BLaER1 treated with 17β-estradiol and CSF1 and Interleukin-3, amounts not matched to agents 10 nM and 100 nM (cell line): ENCODE results near the gene NPTN.

Source experiments
- H3K27ac ChIP-seq, 11 experiments: shearing (Covaris generic); formaldehyde crosslinking; 2 replicates each; pipeline ENCODE4 v1.8.1; 2022
- H3K27me3 ChIP-seq, 11 experiments: shearing (Covaris generic); formaldehyde crosslinking; 2 replicates each; pipeline ENCODE4 v1.8.1; 2022
- H3K36me3 ChIP-seq, 11 experiments: shearing (Covaris generic); formaldehyde crosslinking; 2 replicates each; pipeline ENCODE4 v1.8.1; 2022
- H3K4me1 ChIP-seq, 10 experiments: shearing (Covaris generic); formaldehyde crosslinking; 2 replicates each; pipeline ENCODE4 v1.8.1; 2022
- H3K4me2 ChIP-seq, 11 experiments: shearing (Covaris generic); formaldehyde crosslinking; 2 replicates each; pipeline ENCODE4 v1.8.1; 2022
- H3K4me3 ChIP-seq, 10 experiments: shearing (Covaris generic); formaldehyde crosslinking; 2 replicates each; pipeline ENCODE4 v1.8.1; 2022
- H3K9ac ChIP-seq, 11 experiments: shearing (Covaris generic); formaldehyde crosslinking; 2 replicates each; pipeline ENCODE4 v1.8.1; 2022
- H3K9me3 ChIP-seq, 11 experiments: shearing (Covaris generic); formaldehyde crosslinking; replicated peaks in 1 of 11; 2 replicates each; pipeline ENCODE4 v1.8.1; 2022
- H4K20me1 ChIP-seq, 11 experiments: shearing (Covaris generic); formaldehyde crosslinking; 2 replicates each; pipeline ENCODE4 v1.8.1; 2022
- Cebpa-rat ChIP-seq, 11 experiments: shearing (Covaris generic); IDR thresholded peaks; 2 replicates each; pipeline ENCODE4 v1.8.1; 2022

The NPTN gene

GRCh38 chr15:73633111-73633990 is at the start of gene NPTN:
NPTN (minus strand) TSS chr15:73633389; CDS start chr15:73633215, 174 bp downstream.
- Histone ChIP-seq H3K4me1 (peaks cover 50 to 71% (median 61%) of the 10 kb centered on the region in 10 experiments), H3K4me2 (peak within 1 kb of the TSS; percentile 79 to 96 (median 91)), H3K27ac (peak within 1 kb of the TSS; percentile 83 to 93 (median 90)), H3K9me3 (no peaks in the 10 kb centered on the region), H4K20me1 (peaks cover 30 to 44% (median 42%) of the 10 kb centered on the region in 11 experiments; a peak in 21 of 22 replicates), H3K9ac (peak within 1 kb of the TSS; percentile 92 to 98 (median 95)), H3K4me3 (peak within 1 kb of the TSS; percentile 88 to 99 (median 93)), H3K36me3 (no peaks in the 10 kb centered on the region), H3K27me3 (no peaks in the 10 kb centered on the region)
- TF ChIP-seq Cebpa-rat (IDR thresholded peaks at IDR 0.05) = no peak

- Histone ChIP-seq H4K20me1 (peaks cover 0 to 22% (median 0%) of the 10 kb centered on the region in 11 experiments; a peak in 8 of 22 replicates), H3K27me3 (no peaks in the 10 kb centered on the region), H3K27ac (no peak overlapping the region; a peak in 1 of 22 replicates), H3K4me2 (peak overlapping the region in 6 of 11 experiments; percentile 12 to 91 (median 76); a peak in 10 of 22 replicates), H3K9ac (no peak overlapping the region), H3K4me1 (peaks cover 17 to 95% (median 61%) of the 10 kb centered on the region in 10 experiments), H3K4me3 (no peak overlapping the region), H3K36me3 (no peaks in the 10 kb centered on the region), H3K9me3 (no peaks in the 10 kb centered on the region)
- no peak for TF ChIP-seq Cebpa-rat (IDR thresholded peaks at IDR 0.05)
Measured at GRCh38 chr15:73682600-73683090, 49.5 kb upstream of the NPTN start.

GRCh38 chr15:73681856-73682599 is 48.8 kb upstream of the NPTN start:
- Histone ChIP-seq H3K27me3 (no peaks in the 10 kb centered on the region), H3K9me3 (no peaks in the 10 kb centered on the region), H3K27ac (no peak overlapping the region), H3K36me3 (no peaks in the 10 kb centered on the region), H3K9ac (no peak overlapping the region), H3K4me1 (peaks cover 17 to 94% (median 57%) of the 10 kb centered on the region in 10 experiments), H4K20me1 (peaks cover 0 to 16% (median 0%) of the 10 kb centered on the region in 11 experiments; a peak in 7 of 22 replicates), H3K4me2 (peak overlapping the region in 6 of 11 experiments; percentile 12 to 91 (median 76); a peak in 10 of 22 replicates), H3K4me3 (no peak overlapping the region)
- TF ChIP-seq Cebpa-rat (IDR thresholded peaks at IDR 0.05) = no peak

- Histone ChIP-seq H3K27ac (peak overlapping the region in 1 of 11 experiments; percentile 30; a peak in 1 of 22 replicates), H4K20me1 (peaks cover 0 to 6% (median 0%) of the 10 kb centered on the region in 11 experiments; a peak in 6 of 22 replicates), H3K27me3 (no peaks in the 10 kb centered on the region), H3K4me2 (peak overlapping the region in 5 of 11 experiments; percentile 38 to 91 (median 83); a peak in 10 of 22 replicates), H3K4me3 (no peak overlapping the region), H3K9ac (no peak overlapping the region), H3K36me3 (no peaks in the 10 kb centered on the region), H3K4me1 (peaks cover 11 to 84% (median 49%) of the 10 kb centered on the region in 10 experiments), H3K9me3 (no peaks in the 10 kb centered on the region)
- TF ChIP-seq Cebpa-rat (IDR thresholded peaks at IDR 0.05) = no peak
Measured at GRCh38 chr15:73681063-73681462, 47.9 kb upstream of the NPTN start.

GRCh38 chr15:73680549-73680948 is 47.4 kb upstream of the NPTN start:
- no peak for TF ChIP-seq Cebpa-rat (IDR thresholded peaks at IDR 0.05)

GRCh38 chr15:73679964-73680363 is 46.8 kb upstream of the NPTN start:
- H3K36me3 ChIP-seq = no peaks in the 10 kb centered on the region
- no peaks in the 10 kb centered on the region for H3K27me3 ChIP-seq
- H3K9me3 ChIP-seq = no peaks in the 10 kb centered on the region
- H3K4me3 ChIP-seq = no peak overlapping the region
- peak overlapping the region in 4 of 11 experiments; percentile 68 to 91 (median 84); a peak in 8 of 22 replicates for H3K4me2 ChIP-seq
- no peak for TF ChIP-seq Cebpa-rat (IDR thresholded peaks at IDR 0.05)
- no peak overlapping the region for H3K9ac ChIP-seq
- no peak overlapping the region for H3K27ac ChIP-seq
- H3K4me1 ChIP-seq = peaks cover 5 to 79% (median 41%) of the 10 kb centered on the region in 10 experiments; a peak in 19 of 20 replicates
- H4K20me1 ChIP-seq = no peaks in the 10 kb centered on the region

More at GRCh38 chr15:73680549-73680948, 47.4 kb upstream of the NPTN start:
- H3K9ac ChIP-seq = no peak overlapping the region
- no peaks in the 10 kb centered on the region for H3K27me3 ChIP-seq
- H3K4me1 ChIP-seq = peaks cover 6 to 80% (median 44%) of the 10 kb centered on the region in 10 experiments
- H3K4me3 ChIP-seq = no peak overlapping the region
- peak overlapping the region in 5 of 11 experiments; percentile 38 to 91 (median 83); a peak in 9 of 22 replicates for H3K4me2 ChIP-seq
- H3K36me3 ChIP-seq = no peaks in the 10 kb centered on the region
- H3K27ac ChIP-seq = peak overlapping the region in 1 of 11 experiments; percentile 30; a peak in 1 of 22 replicates
- peaks cover 0 to 1% (median 0%) of the 10 kb centered on the region in 11 experiments; a peak in 3 of 22 replicates for H4K20me1 ChIP-seq
- no peaks in the 10 kb centered on the region for H3K9me3 ChIP-seq

- H3K9ac ChIP-seq = no peak overlapping the region
Measured at GRCh38 chr15:73679180-73679579, 46.0 kb upstream of the NPTN start.

GRCh38 chr15:73678498-73678897 is 45.3 kb upstream of the NPTN start:
- H3K4me1 ChIP-seq = peaks cover 1 to 75% (median 32%) of the 10 kb centered on the region in 10 experiments; a peak in 19 of 20 replicates
- peak overlapping the region in 6 of 11 experiments; percentile 3 to 68 (median 36); a peak in 10 of 22 replicates for H3K4me2 ChIP-seq
- no peak for TF ChIP-seq Cebpa-rat (IDR thresholded peaks at IDR 0.05)
- no peak overlapping the region for H3K27ac ChIP-seq
- no peak overlapping the region for H3K4me3 ChIP-seq
- no peaks in the 10 kb centered on the region for H3K36me3 ChIP-seq
- H3K27me3 ChIP-seq = no peaks in the 10 kb centered on the region
- no peaks in the 10 kb centered on the region for H3K9me3 ChIP-seq
- no peak overlapping the region for H3K9ac ChIP-seq
- no peaks in the 10 kb centered on the region for H4K20me1 ChIP-seq

More at GRCh38 chr15:73679180-73679579, 46.0 kb upstream of the NPTN start:
- no peaks in the 10 kb centered on the region for H3K27me3 ChIP-seq
- peaks cover 5 to 76% (median 36%) of the 10 kb centered on the region in 10 experiments; a peak in 19 of 20 replicates for H3K4me1 ChIP-seq
- TF ChIP-seq Cebpa-rat (IDR thresholded peaks at IDR 0.05) = no peak
- no peak overlapping the region for H3K27ac ChIP-seq
- H4K20me1 ChIP-seq = no peaks in the 10 kb centered on the region
- H3K36me3 ChIP-seq = no peaks in the 10 kb centered on the region
- H3K4me2 ChIP-seq = peak overlapping the region in 2 of 11 experiments; percentile 24 to 68; a peak in 2 of 22 replicates
- no peaks in the 10 kb centered on the region for H3K9me3 ChIP-seq
- no peak overlapping the region for H3K4me3 ChIP-seq
